HG02884 (cell line): ENCODE results near the gene NFATC2IP.
"Not testable (repeated sequence)": the region's sequence is repeated elsewhere in the genome, so short reads cannot be mapped to it uniquely, and the experiment has no call there.

Source experiments
- ATAC-seq: cut with Tn5 transposase; IDR thresholded peaks from one replicate; pipeline ENCODE4 v1.9.1; 2021; ENCODE audit warnings: mild to moderate bottlenecking, moderate library complexity; ENCODE audit not compliant: unreplicated experiment

The NFATC2IP gene

DNA sequence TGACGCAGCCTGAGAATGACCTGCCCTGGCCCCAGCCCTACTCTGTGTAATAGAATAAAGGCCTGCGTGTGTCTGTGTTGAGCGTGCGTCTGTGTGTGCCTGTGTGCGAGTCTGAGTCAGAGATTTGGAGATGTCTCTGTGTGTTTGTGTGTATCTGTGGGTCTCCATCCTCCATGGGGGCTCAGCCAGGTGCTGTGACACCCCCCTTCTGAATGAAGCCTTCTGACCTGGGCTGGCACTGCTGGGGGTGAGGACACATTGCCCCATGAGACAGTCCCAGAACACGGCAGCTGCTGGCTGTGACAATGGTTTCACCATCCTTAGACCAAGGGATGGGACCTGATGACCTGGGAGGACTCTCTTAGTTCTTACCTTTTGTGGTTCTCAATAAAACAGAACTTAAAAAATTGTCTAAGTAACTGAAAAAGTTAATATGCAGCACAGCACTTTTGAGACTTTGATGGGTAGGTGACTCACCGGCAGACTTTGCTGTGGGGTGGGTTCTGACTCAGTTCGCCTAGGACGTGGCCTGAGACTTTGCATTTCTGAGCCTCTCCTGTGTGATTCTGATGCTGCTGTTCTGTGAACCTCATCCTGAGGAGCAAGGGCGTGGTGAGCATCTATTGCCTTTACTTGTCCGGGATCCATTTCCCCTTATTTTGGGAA is 39.8 kb downstream of the NFATC2IP start:
- no peak for ATAC-seq

DNA sequence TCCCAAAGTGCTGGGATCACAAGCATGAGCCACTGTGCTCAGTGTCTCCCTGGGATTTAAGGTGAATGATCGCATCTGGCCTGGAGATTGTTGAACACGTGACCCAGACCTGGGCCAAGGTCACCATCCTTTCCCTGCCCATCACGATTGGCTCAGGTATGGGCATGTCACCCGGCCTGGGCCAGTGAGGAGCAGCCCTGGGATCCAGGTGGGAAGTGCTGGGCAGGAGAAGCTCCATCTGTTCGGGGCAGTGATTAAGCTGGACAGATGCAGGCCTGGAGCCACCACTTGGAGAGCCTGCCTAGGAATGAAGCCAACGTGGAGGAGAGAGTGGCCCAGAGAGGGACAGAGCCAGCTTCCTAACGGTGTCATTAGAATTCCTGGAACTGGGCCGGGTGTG is 41.0 kb downstream of the NFATC2IP start:
- ATAC-seq: no peak

- no peak for ATAC-seq
Measured at GRCh38 chr16:28992496-28992895, 41.8 kb downstream of the NFATC2IP start.

DNA sequence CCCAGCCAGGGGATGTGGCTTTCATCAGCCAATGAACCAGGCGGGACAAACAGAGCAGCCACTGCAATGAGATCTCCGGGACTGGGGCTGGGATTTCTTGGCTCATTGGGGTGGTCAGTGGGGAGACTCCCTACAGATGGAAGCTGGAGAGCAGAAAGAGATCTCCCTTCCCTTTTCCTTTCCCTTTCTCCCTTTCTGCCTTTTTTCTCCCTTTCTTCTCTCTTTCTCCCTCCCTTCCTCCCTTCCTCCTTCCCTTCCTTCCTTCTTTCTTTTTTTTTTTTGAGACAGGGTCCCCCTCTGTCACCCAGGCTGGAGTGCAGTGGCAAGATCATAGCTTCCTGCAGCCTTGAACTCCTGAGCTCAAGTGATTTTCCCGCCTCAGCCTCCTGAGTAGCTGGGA is 48.1 kb downstream of the NFATC2IP start:
- no peak for ATAC-seq

- no peak for ATAC-seq
Measured at GRCh38 chr16:28999577-28999976, 48.8 kb downstream of the NFATC2IP start.

GRCh38 chr16:29000019-29000418 is 49.3 kb downstream of the NFATC2IP start:
- no peak for ATAC-seq

DNA sequence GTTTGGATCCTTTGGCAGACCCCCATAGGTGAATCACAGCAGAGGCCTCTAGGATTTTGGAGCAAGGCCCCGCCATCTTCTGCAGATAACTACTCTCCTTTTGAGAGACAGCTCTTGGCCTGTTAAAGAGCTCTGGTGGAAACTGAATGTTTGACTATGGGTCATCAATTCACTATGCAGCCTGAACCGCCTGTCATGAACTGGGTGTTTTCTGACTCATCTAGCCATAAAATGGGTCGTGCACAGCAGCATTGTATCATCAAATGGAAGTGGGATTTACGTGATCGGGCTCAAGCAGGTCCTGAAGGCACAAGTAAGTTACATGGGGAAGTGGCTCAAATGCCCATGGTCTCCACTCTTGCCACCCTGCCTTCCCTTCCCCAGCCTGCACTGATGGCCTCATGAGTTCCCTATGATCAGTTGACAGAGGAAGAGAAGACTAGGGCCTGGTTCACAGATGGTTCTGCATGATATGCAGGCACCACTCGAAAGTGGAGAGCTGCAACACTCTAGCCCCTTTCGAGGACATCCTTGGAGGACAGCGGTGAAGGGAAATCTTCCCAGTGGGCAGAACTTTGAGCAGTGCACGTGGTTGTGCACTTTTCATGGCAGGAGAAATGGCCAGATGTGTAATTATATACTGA is 53.9 kb downstream of the NFATC2IP start:
- not testable (repeated sequence) for ATAC-seq

- ATAC-seq: no peak
Measured at GRCh38 chr16:29007730-29008593, 57.2 kb downstream of the NFATC2IP start.

DNA sequence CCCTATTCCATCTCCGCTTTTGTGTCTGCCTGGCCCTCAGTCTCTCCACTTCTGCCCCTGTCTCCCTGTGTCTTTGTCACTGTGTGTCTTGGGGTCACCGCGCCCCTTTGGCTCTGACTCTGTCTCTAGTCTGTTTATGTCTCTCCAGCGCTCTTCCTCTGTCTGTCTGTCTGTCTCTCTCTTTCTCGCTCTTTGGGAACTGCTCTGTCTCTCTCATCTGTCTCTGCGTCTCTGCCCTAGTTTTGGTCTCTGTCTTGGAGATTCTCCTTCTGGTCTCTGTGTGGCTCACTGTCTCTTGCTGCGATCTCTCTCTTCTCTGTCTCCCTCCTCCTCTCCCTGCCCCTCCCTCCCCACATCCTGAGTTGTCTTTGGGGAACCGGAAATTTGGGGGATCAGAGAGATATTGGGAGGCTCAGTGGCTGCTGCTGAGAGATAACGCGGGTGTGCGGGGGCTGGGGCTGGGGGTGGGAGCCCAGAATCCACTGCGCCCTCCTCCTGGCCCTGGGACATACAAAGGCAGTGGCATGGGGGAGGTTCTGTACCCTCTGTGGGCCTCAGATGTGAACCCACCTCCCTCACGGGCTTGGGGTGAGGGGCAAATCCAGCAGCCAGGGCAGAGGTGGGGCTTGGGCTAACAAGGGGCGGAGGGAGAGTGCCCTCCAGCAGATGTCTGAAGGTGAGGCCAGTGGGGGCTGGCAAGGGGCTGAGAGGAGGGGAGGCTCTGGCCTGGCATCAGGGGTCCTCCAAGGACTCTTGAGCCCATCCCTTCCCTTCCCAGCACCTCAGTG is 58.5 kb downstream of the NFATC2IP start:
- no peak for ATAC-seq

DNA sequence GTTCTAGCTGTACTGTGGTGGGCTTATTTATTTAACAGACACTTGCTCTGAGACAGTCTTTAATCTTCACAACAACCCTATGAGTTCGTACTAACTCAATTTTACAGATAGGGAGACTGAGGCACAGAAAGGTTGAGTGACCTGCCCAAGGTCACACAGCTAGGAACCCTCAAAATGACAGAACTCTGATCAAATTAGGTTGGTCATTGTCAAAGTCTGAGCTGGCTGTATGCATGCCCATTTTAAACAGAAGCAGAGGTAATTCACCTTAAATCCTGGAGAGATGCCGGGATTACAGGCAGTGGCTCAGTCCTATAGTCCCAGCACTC is 59.1 kb downstream of the NFATC2IP start:
- ATAC-seq: no peak

DNA sequence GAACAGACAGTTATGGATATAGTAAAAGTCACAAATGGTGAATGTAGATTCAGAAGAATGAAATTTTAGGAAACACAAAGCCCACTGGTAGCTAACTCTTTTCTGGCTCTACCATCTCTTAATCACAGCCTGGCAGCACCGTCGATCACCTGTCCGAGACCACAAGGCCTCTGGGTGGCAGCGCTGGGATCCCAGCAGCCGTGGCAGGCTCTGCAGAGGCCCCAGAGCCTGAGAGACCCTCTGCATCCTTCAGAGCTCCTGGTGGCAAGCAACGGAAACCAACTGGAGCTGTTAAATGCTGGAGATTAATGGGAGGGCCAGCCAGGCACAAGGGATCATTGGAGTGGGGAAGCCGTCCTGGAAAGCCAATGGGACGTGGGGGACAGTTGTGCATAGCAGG is 60.4 kb downstream of the NFATC2IP start:
- no peak for ATAC-seq

DNA sequence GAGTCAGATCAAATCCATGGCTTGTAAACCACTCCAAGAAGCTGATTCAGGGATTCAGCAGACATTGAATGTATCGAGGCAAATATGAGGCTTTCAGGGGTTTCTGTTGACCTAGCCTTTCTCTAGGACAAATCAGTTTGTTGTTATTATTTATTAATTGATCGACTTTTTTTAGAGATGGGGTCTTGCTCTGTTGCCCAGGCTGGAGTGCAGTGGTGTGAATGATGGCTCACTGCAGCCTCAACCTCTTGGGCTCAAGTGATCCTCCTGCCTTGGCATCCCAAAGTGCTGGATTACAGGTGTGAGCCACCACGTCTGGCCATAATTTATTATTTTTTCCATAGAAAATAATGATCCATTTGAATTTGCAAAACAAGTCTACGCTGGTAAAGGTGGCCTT is 61.1 kb downstream of the NFATC2IP start:
- ATAC-seq: no peak

GRCh38 chr16:29012913-29013553 is 62.3 kb downstream of the NFATC2IP start:
- ATAC-seq: no peak

DNA sequence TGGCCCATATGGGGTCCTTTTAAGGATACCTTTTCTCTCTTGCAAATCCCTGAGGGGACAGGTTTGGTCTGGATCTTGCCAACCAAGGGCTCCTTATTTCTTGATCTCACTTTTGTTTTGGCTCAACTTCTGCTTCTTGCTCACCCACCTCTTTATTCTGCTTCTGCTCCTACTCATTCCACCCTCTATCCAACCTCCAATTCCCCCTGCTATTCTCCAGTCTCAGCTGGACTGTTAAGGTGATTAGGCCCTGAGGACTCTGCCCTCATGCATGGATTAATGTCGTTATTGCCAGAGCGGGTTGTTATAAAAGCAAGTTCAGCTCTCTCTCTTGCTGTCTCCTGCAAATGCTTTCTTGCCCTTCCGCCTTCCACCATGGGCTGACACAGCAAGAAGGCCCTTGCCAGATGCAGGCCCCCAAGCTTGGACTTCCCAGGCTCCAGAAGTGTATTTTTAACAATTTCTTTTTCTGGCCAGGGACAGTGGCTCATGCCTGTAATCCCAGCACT is 63.9 kb downstream of the NFATC2IP start:
- ATAC-seq: no peak
